Measurements from ENCODE around the gene TBC1D10A.

TBC1D10A gene

GRCh38 chr22:30286331-30286730 is 40.4 kb downstream of the TBC1D10A start:
- no peak for DNase-seq (ENCODE audit: low read depth in 2 of 2)

- DNase-seq (ENCODE audit: low read depth in 2 of 2) = no peak
Measured at GRCh38 chr22:30285846-30286200, 40.9 kb downstream of the TBC1D10A start.

DNA sequence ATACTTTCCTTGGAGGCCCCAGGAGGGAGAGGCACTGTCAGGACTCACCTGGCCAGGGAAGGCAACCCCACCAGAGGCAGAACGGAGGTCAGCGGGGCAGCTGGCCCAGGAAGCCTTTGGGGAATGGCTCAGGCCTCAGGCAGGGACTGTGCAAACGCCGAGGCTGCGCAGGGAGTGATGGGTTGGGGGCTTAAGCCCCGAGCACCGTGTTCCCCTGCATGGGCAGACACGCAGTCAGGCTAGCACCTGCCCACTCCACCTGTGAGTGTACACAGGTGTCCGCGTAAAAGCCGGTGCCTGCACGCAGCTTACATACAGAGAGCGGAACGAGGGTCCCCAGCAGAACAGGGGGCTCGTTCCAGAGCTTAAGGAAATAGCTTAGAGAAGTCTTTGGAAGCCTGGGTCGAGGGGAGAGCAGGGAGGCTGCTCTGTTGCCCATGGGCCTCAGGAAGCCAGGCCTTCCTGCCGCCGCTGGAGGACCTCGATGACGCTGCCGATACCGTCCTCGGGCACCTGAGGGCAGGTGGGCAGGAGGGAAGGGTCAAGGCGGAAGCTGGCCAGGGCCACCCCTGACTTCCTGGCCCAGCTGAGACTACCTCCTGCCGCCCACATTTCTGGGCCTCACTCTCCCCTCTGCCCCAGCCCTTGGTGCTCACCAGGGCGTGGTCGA is 41.4 kb downstream of the TBC1D10A start:
- DNase-seq (ENCODE audit: low read depth in 2 of 2) = no peak

DNA sequence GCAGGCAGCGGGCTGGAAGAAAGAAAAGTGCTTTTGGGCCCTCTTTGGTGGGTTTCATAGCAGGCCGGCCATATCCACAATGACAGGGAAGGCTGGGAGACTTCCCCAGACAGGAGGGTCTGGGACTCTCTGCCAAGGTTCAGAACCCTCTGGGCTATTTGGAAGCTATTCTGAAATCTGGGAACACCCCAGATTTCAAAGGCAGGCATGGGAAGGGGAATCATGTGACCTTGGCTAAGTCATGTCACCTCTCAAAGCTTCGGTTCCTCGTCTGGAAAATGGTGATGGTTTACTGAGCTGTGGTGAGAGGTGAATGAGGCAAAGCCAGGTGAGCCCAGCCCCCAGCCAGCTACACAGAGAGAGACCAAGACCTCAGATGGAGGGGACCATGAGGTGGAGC is 42.1 kb downstream of the TBC1D10A start:
- no peak for DNase-seq (ENCODE audit: low read depth in 2 of 2)

DNA sequence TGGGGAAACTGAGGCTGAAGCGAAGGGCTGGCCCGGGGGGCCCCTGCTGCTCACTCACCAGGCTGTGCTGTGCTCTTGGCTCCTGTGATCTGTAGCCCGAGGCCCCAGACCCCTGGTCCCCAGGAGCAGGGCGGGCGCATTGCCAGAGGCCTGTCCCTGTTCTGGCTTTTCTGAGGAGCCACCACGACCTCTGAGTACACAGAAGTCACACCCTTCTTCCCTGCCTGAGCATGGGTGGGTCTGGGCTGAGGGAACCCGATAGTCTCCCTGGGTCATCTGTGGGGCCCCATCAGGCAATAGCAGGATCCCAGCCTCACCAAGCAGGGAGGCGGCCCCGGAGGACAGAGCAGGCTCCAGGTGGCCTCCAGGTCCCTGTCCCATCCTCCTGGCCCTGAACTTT is 42.6 kb downstream of the TBC1D10A start:
- DNase-seq (ENCODE audit: low read depth in 2 of 2) = no peak

GRCh38 chr22:30283342-30283741 is 43.4 kb downstream of the TBC1D10A start:
- no peak for DNase-seq (ENCODE audit: low read depth in 2 of 2)

DNA sequence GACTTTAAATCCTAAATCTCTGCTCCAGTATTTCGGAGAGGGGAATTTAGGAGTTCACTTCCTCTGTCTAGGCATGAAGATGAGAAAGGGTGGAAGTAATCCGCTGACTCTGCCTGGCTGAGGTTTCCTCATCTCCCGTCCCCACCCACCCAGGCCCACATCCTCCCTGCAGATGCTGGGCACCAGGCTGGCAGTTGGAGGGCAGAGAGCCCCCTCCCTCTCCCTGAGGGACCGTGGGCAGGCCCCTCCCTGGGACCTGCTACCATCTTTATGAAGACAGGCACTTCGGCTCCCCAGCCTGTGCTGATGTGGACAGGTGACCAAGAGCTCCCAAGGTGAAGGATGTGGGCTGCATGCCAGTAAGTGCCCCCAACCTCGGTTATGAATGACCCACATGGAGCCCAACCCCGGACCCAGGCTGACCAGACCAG is 44.1 kb downstream of the TBC1D10A start:
- no peak for DNase-seq (ENCODE audit: low read depth in 2 of 2)

DNA sequence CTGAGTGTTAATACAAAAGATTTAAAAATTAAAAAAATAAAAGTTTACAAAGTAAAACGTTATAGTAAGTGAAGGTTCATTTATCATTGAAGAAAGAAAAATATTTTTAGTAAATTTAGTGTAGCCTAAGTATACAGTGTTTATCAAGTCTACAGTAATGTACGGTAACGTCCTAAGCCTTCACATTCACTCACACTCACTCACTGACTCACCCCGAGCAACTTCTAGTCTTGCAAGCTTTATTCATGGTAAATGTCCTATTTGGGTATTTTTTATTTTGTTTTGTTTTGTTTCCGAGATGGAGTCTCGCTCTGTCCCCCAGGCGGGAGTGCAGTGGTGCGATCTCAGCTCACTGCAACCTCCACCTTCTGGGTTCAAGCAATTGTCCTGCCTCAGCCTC is 46.2 kb downstream of the TBC1D10A start:
- no peak for DNase-seq (ENCODE audit: low read depth in 2 of 2)

DNA sequence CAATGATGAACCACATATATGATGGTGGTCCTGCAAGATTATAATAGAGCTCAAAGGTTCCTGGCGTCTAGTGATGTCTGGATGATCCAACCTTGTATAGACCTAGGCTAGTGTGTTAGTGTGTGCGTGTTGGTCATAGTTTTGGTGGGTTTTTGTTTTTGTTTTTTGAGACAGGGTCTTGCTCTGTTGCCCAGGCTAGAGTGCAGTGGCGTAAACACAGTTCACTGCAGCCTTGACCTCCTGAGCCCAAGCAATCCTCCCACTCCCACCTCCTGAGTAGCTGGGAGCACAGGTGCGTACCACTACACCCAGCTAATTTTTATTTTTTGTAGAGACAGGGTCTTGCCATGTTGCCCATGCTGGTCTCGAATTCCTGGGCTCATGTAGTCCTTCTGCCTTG is 46.8 kb downstream of the TBC1D10A start:
- DNase-seq (ENCODE audit: low read depth in 2 of 2) = no peak

GRCh38 chr22:30279046-30279788 is 47.5 kb downstream of the TBC1D10A start:
- no peak for DNase-seq (ENCODE audit: low read depth in 2 of 2)

- DNase-seq (ENCODE audit: low read depth in 2 of 2) = no peak
Measured at GRCh38 chr22:30277547-30278344, 49.0 kb downstream of the TBC1D10A start.

- no peak for DNase-seq (ENCODE audit: low read depth in 2 of 2)
Measured at GRCh38 chr22:30276039-30276438, 50.7 kb downstream of the TBC1D10A start.

DNA sequence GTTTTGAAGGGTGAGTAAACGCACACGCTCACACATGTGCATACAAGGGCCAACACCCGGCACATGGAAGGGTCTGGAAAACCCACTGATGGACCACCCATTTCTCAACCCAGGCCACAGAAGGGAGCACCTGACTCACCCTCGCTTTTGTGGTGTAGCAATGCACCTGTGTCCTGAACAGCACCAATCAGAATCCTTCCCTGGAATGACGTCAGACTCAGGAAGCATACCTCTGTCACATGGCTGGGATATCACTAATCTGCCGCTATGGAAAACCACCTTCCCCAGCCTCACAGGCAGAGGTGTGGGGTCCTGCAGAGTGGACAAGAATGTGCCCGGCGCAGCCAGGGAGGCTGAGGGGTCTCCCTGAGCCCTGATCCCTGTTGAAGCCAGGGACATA is 51.1 kb downstream of the TBC1D10A start:
- DNase-seq (ENCODE audit: low read depth in 2 of 2) = no peak

DNA sequence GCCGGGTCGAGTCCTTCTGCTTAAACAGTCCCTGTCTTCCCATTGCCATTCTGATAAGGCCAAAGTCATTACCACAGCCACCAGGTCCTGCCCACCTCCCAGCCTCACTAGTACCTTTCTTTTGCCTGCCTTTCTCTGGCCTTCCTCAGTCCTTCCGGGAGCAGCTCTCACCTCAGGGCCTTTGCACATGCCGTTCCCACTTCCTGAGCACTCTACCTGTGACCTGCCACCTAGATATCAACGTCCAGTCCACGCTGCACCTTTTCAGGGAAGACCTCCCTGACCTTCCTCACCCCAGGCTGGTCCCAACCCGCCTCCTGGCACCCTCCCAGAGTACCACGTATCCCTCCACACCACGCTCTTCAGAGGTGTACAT is 52.3 kb downstream of the TBC1D10A start:
- DNase-seq (ENCODE audit: low read depth in 2 of 2) = no peak

DNA sequence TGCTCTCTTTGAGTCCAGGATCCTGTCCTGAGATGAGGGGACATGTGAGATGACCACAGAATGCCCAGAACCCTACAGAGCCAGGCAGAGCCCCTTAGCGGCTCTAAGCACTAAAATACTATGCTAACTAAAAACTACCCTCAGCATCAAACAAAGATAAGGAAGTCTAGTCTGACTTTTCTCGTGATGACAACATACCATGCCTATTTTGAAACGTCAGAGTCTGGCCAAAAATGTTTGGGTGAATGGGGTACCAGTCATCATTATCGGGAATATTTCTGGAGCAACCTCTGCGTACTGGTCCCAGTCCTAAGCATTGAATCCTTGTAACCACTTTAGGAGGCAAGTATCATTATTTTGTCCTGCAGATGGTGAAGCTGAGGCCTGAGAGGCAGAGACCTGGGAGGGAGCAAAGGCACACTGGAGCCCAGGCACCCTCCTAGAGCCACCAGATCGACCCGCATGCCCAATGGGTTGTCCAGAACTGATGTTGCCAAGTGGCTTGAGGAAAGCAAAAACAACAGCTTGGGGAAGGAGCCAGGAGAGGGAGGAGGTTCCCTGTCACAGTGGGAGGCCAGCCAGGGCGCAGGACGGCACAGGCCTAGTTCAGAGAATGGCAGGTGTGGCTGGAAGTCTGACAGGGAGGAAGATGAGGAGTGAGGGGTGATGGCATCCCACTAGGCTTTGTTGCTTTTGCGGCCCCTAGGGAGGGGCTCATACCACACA is 52.9 kb downstream of the TBC1D10A start:
- DNase-seq (ENCODE audit: low read depth in 2 of 2) = no peak

DNA sequence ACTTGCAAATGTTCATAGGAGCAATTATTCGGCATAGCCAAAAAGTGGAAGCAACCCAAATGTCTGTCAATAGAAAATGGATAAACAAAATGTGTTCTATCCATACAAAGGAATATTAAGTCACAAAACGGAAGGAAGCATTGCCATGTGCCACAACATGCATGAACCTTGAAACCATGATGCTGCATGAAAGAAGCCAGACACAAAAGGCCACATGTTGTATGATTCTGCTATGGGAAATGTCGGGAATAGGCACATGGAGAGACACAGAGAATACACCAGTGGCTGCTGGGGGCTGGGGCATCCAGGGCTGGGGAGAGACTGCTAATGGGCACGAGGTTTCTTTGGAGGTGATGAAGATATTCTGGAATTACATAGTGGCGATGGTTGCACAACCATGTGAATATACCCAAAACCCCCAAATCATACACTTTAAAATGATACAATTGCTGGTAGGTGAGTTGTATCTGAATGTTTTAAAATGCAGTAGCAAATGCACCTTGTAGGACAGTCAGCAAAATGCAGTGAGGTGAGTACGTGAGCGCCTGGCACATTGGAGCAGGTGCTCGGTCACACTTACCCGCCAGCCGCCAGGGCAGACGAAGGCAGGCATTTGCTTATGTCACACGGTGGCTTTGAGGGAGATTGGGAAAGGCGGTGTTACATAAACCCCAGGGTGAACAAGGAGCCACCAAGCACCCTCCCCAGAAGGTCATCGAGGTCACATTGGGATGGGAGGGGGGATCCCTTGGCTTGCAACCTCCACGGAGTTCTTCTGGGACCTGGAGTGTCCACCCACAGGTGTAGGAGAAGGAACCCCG is 53.8 kb downstream of the TBC1D10A start:
- no peak for DNase-seq (ENCODE audit: low read depth in 2 of 2)

GRCh38 chr22:30270832-30271231 is 55.9 kb downstream of the TBC1D10A start:
- DNase-seq (ENCODE audit: low read depth in 2 of 2) = no peak

GRCh38 chr22:30268331-30268730 is 58.4 kb downstream of the TBC1D10A start:
- no peak for DNase-seq (ENCODE audit: low read depth in 2 of 2)

GRCh38 chr22:30267382-30268302 is 59.1 kb downstream of the TBC1D10A start:
- DNase-seq (ENCODE audit: low read depth in 2 of 2) = no peak

Measured in stimulated activated CD8-positive, alpha-beta memory T cell treated with anti-CD3 and anti-CD28 coated beads, Interleukin-15, amount 100 ng/mL, for 4 hours (primary cell).